C4-2B (cell line): ENCODE data around the gene MSX1.

Experiments
- ZFX ChIP-seq: fragments of 450-650 bp; IDR thresholded peaks from 2 replicates; pipeline ENCODE4 v1.6.1; 2017
- TF ChIP-seq, protein P1 (sequence below): fragments of 450-650 bp; conservative IDR thresholded peaks from 2 replicates; pipeline ENCODE4 v1.5.1; 2017; ENCODE audit warnings: mild to moderate bottlenecking

DNA sequence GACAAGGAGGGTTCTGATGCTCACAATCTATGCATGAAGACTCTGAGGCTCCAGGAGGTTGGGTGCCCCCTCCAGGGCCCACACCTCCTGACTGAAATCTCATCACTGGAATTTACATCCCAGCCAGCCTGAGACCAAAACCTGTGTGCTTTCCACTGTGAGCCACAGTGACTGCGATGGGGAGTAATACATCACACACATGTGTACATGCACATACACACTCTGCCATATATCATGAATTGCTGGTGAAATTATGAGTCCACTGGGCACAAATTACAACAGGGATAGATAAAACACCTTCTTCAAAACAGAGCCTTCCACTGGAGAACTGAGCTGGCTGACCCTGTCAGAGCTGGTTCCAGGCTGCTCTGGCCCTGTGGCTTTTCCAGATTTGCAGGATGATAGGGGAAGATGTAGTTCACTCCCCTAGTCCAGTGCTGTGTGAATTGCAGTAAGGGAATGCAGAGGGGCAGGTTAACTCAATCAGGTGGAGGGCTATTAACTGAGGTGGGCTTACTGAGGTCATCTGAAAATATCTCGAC lies 35.8 kb upstream of the MSX1 start:
- TF ChIP-seq, protein P1, sequence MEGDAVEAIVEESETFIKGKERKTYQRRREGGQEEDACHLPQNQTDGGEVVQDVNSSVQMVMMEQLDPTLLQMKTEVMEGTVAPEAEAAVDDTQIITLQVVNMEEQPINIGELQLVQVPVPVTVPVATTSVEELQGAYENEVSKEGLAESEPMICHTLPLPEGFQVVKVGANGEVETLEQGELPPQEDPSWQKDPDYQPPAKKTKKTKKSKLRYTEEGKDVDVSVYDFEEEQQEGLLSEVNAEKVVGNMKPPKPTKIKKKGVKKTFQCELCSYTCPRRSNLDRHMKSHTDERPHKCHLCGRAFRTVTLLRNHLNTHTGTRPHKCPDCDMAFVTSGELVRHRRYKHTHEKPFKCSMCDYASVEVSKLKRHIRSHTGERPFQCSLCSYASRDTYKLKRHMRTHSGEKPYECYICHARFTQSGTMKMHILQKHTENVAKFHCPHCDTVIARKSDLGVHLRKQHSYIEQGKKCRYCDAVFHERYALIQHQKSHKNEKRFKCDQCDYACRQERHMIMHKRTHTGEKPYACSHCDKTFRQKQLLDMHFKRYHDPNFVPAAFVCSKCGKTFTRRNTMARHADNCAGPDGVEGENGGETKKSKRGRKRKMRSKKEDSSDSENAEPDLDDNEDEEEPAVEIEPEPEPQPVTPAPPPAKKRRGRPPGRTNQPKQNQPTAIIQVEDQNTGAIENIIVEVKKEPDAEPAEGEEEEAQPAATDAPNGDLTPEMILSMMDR = no peak
- no peak for TF ChIP-seq ZFX
